OCI-LY7 (cell line): Measurements from ENCODE around the gene BAHCC1. TPM values are rescaled to one million over a fixed set of nuclear protein-coding genes. Genes with fewer than 3 reads are reported as not detected.

Source experiments
- BruUV-seq: library from RNA; stranded (reverse); fragments of 400-500 nt; replicated peaks from 2 replicates; lab custom pipeline; 2021; lab: Mats Ljungman, UMichigan
- CTCF ChIA-PET: fragments of 300-600 bp; sonication (Branson Sonifier 250); formaldehyde crosslinking; loops from one replicate; lab custom pipeline; 2022; ENCODE audit warnings: antibody characterized with exemption; ENCODE audit not compliant: unreplicated experiment; lab: Charles Lee
- POLR2A ChIA-PET: fragments of 300-600 bp; sonication (Branson Sonifier 250); formaldehyde crosslinking; loops from one replicate; lab custom pipeline; 2022; ENCODE audit warnings: antibody characterized with exemption; lab: Charles Lee
- DNase-seq: peaks from one replicate; pipeline ENCODE4 v3.0.0-alpha.2; 2015; ENCODE audit warnings: low spot score
- H2AFZ ChIP-seq: fragments of 200-600 bp; sonication (generic), shearing (Covaris generic); 2 replicates; pipeline ENCODE4 v1.6.1; 2014; ENCODE audit warnings: mild to moderate bottlenecking, antibody characterized with exemption, low read length, moderate library complexity
- H3K27ac ChIP-seq: fragments of 200-600 bp; sonication (generic); 2 replicates; pipeline ENCODE4 v1.5.1; 2014; ENCODE audit warnings: mixed run types, low read depth, mild to moderate bottlenecking, moderate library complexity, low read length, inconsistent platforms; ENCODE audit not compliant: poor library complexity, severe bottlenecking
- H3K36me3 ChIP-seq: fragments of 200-600 bp; sonication (generic); 2 replicates; pipeline ENCODE4 v1.6.1; 2014; ENCODE audit warnings: mild to moderate bottlenecking, antibody characterized with exemption, low read length, moderate library complexity, mixed read lengths; ENCODE audit not compliant: insufficient read depth
- H3K4me1 ChIP-seq: fragments of 200-600 bp; sonication (generic); 2 replicates; pipeline ENCODE4 v1.5.1; 2014; ENCODE audit warnings: mild to moderate bottlenecking, low read length; ENCODE audit not compliant: insufficient read depth, poor library complexity, severe bottlenecking
- H3K4me2 ChIP-seq: fragments of 200-600 bp; sonication (generic); 2 replicates; pipeline ENCODE4 v1.6.1; 2014; ENCODE audit warnings: mild to moderate bottlenecking, low read length
- H3K4me3 ChIP-seq: fragments of 200-600 bp; sonication (generic); 2 replicates; pipeline ENCODE4 v1.5.1; 2014; ENCODE audit warnings: mild to moderate bottlenecking, low read depth, low read length; ENCODE audit not compliant: poor library complexity, severe bottlenecking
- H3K79me2 ChIP-seq: fragments of 200-600 bp; sonication (generic); 2 replicates; pipeline ENCODE4 v1.6.1; 2016; ENCODE audit warnings: low read depth, mild to moderate bottlenecking, low read length, moderate library complexity, mixed read lengths; ENCODE audit not compliant: insufficient read depth
- H3K9me2 ChIP-seq: fragments of 200-600 bp; sonication (generic); 2 replicates; pipeline ENCODE4 v1.6.1; 2016; ENCODE audit warnings: mild to moderate bottlenecking, low read length, mixed read lengths; ENCODE audit not compliant: insufficient read depth
- H3K9me3 ChIP-seq: fragments of 200-600 bp; sonication (generic); 2 replicates; pipeline ENCODE4 v1.6.1; 2014; ENCODE audit warnings: mild to moderate bottlenecking, mixed run types, low read length, mixed read lengths
- H4K20me1 ChIP-seq: fragments of 200-600 bp; sonication (generic); 2 replicates; pipeline ENCODE4 v1.6.1; 2014; ENCODE audit warnings: mild to moderate bottlenecking, antibody characterized with exemption, low read length, moderate library complexity, mixed read lengths; ENCODE audit not compliant: insufficient read depth
- EZH2phosphoT487 ChIP-seq: fragments of 200-600 bp; sonication (generic); IDR thresholded peaks from 2 replicates; pipeline ENCODE4 v1.6.1; 2018; ENCODE audit warnings: low read depth, borderline replicate concordance, mild to moderate bottlenecking, mixed run types, antibody characterized with exemption, low read length, moderate library complexity, mixed read lengths
- intact Hi-C: fragments of 100-400 bp; cut with micrococcal nuclease; formaldehyde crosslinking; loops from one replicate; pipeline ENCODE4 v1.10.0; 2022; ENCODE audit not compliant: unreplicated experiment
- total RNA-seq, 2 experiments: library from RNA; depleted of rRNA in 1 of 2; stranded (reverse); fragments of >200 nt in 1 of 2; shearing (Covaris generic) in 1 of 2; gene quantifications; 2 replicates each; pipeline ENCODE4 v1.2.3, GENCODE V29; 2014 to 2022
- TF ChIP-seq, protein P1 (sequence below): fragments of 200-600 bp; sonication (generic); conservative IDR thresholded peaks from 2 replicates; pipeline ENCODE4 v1.5.1; 2014; ENCODE audit warnings: mild to moderate bottlenecking, antibody characterized with exemption, low read length, moderate library complexity, mixed read lengths

Gene BAHCC1
- total RNA-seq, 2 experiments from 2014 or later, result 5.2 to 5.5 TPM

- Histone ChIP-seq H3K9me3 (no peaks in the 10 kb centered on the region), H4K20me1 (no peaks in the 10 kb centered on the region), H3K27ac (no peak overlapping the region), H3K36me3 (no peaks in the 10 kb centered on the region), H3K9me2 (no peaks in the 10 kb centered on the region), H3K79me2 (no peaks in the 10 kb centered on the region), H3K4me2 (no peak overlapping the region), H3K4me3 (no peak overlapping the region), H2AFZ (no peak overlapping the region), H3K4me1 (peaks cover 46% of the 10 kb centered on the region)
- TF ChIP-seq EZH2phosphoT487, result no peak
- TF ChIP-seq, protein P1, sequence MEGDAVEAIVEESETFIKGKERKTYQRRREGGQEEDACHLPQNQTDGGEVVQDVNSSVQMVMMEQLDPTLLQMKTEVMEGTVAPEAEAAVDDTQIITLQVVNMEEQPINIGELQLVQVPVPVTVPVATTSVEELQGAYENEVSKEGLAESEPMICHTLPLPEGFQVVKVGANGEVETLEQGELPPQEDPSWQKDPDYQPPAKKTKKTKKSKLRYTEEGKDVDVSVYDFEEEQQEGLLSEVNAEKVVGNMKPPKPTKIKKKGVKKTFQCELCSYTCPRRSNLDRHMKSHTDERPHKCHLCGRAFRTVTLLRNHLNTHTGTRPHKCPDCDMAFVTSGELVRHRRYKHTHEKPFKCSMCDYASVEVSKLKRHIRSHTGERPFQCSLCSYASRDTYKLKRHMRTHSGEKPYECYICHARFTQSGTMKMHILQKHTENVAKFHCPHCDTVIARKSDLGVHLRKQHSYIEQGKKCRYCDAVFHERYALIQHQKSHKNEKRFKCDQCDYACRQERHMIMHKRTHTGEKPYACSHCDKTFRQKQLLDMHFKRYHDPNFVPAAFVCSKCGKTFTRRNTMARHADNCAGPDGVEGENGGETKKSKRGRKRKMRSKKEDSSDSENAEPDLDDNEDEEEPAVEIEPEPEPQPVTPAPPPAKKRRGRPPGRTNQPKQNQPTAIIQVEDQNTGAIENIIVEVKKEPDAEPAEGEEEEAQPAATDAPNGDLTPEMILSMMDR, result no peak
- intact Hi-C loops, result no loop called here
- ChIA-PET POLR2A (interaction anchor here (0.5 to 1.6 kb wide), 3 partner anchors 18 to 504 kb away, joined by 4 to 7 read pairs (median 4); no protein-coding TSS in a partner anchor), CTCF (interaction anchor here (0.6 to 0.7 kb wide), 2 partner anchors 36 to 237 kb away, joined by 3 to 22 read pairs; no protein-coding TSS in a partner anchor)
- BruUV-seq, result no TSS peak
- DNase-seq, result no peak
Measured at GRCh38 chr17:81489998-81490992, 95.0 kb downstream of the BAHCC1 start.

- TF ChIP-seq, protein P1, result no peak
- TF ChIP-seq EZH2phosphoT487, result no peak
- POLR2A ChIA-PET, result no interaction called here
- H3K9me3 ChIP-seq, result no peaks in the 10 kb centered on the region
Measured at GRCh38 chr17:81491181-81491581, 95.9 kb downstream of the BAHCC1 start.

More at GRCh38 chr17:81491181-81491581, 95.9 kb downstream of the BAHCC1 start:
- Histone ChIP-seq H2AFZ (no peak overlapping the region), H3K4me3 (no peak overlapping the region), H4K20me1 (no peaks in the 10 kb centered on the region), H3K27ac (no peak overlapping the region), H3K4me1 (peaks cover 42% of the 10 kb centered on the region), H3K9me2 (no peaks in the 10 kb centered on the region), H3K4me2 (no peak overlapping the region), H3K36me3 (no peaks in the 10 kb centered on the region), H3K79me2 (no peaks in the 10 kb centered on the region)
- no TSS peak for BruUV-seq
- CTCF ChIA-PET, result no interaction called here
- DNase-seq, result no peak
- intact Hi-C loops, result no loop called here
